OCI-LY3 (cell line): ENCODE measurements around the gene ITSN2.

Experiments
- H2AFZ ChIP-seq: fragments of 200-600, 300-600 bp; shearing (Covaris generic); 2 replicates; pipeline ENCODE4 v1.6.0; 2014; ENCODE audit warnings: antibody characterized with exemption, low read depth, low read length
- H3K27ac ChIP-seq: fragments of 200-600, 300-600 bp; sonication (generic); 2 replicates; pipeline ENCODE4 v1.5.1; 2014; ENCODE audit warnings: mild to moderate bottlenecking, low read length, moderate library complexity, mixed read lengths
- H3K27me3 ChIP-seq: fragments of 200-600, 300-600 bp; sonication (generic); 2 replicates; pipeline ENCODE4 v1.6.1; 2014; ENCODE audit warnings: low read depth, low read length, mixed read lengths
- H3K36me3 ChIP-seq: fragments of 200-600, 300-600 bp; sonication (generic); replicated peaks from 2 replicates; pipeline ENCODE3; 2014; ENCODE audit warnings: low read depth, low read length, mixed read lengths
- H3K4me1 ChIP-seq: fragments of 300-600, 200-600 bp; sonication (generic); 2 replicates; pipeline ENCODE4 v1.6.1; 2014; ENCODE audit warnings: low read length, mixed read lengths
- H3K4me2 ChIP-seq: fragments of 200-600, 300-600 bp; sonication (generic); 2 replicates; pipeline ENCODE4 v1.6.1; 2014; ENCODE audit warnings: low read length, mixed read lengths
- H3K4me3 ChIP-seq: fragments of 300-600, 200-600 bp; sonication (generic); 2 replicates; pipeline ENCODE4 v1.5.1; 2014; ENCODE audit warnings: antibody characterized with exemption, mild to moderate bottlenecking, low read length, moderate library complexity
- H3K79me2 ChIP-seq: fragments of 300-600, 200-600 bp; shearing (Covaris generic); 2 replicates; pipeline ENCODE4 v1.6.1; 2014; ENCODE audit warnings: mild to moderate bottlenecking, low read length, mixed read lengths
- H3K9ac ChIP-seq: fragments of 300-600, 200-600 bp; shearing (Covaris generic); 2 replicates; pipeline ENCODE4 v1.6.0; 2014; ENCODE audit warnings: mild to moderate bottlenecking, low read length, moderate library complexity
- H3K9me3 ChIP-seq: fragments of 200-600, 300-600 bp; shearing (Covaris generic); 2 replicates; pipeline ENCODE4 v1.6.1; 2014; ENCODE audit warnings: low read length, mixed read lengths; ENCODE audit not compliant: insufficient read depth
- H4K20me1 ChIP-seq: fragments of 200-600, 300-600 bp; sonication (generic); 2 replicates; pipeline ENCODE4 v1.6.1; 2016; ENCODE audit warnings: low read length, mixed read lengths; ENCODE audit not compliant: insufficient read depth
- EZH2phosphoT487 ChIP-seq: fragments of 200-600 bp; shearing (Covaris generic); IDR thresholded peaks from 2 replicates; pipeline ENCODE4 v1.6.1; 2018; ENCODE audit warnings: antibody characterized with exemption, mixed run types, low read depth
- TF ChIP-seq, protein P1 (sequence below): fragments of 200-600, 300-600 bp; sonication (generic); IDR thresholded peaks from 2 replicates; pipeline ENCODE4 v1.5.1; 2014; ENCODE audit warnings: antibody characterized with exemption, low read length, low read depth

Gene ITSN2

DNA sequence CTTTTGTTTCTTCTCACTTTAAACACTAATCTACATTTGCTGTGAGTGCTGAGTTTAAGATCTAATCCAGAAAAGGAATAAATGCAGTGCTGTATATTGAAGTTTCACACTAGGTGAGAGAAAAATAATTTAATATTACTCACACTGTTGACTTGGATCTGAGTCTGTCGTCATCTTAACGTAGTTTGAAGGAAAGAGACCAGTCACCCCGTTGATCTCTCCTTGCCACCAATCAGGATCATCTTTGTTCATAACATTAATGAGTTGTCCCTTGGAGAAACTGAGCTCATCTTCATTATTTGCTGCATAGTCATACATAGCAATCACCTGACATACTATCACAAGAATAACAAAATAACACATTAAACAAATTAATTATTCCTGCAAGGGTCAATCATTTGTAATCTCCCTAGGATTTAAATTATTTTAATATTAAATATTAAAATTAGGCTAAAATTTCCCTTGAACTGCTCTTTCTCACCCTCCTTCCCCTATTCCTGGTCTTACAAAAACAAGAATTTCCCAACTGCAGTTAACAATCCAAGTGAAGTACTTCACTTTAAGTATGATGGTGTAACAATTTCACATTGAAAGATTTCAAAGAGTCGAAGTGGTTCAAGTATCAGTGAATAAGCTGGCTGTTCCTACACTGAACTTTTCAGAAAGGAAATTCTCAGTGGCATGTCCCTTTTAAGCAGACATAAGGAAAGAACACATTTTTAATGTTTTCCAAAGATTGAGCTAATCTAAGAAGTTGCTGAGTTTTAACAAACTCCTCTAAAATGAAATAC is 114.2 kb downstream of the ITSN2 start:
- Histone ChIP-seq H3K27ac (no peak overlapping the region), H3K79me2 (no peaks in the 10 kb centered on the region), H3K36me3 (peaks cover 11% of the 10 kb centered on the region), H3K4me3 (no peak overlapping the region), H3K9me3 (no peaks in the 10 kb centered on the region), H2AFZ (no peak overlapping the region), H3K4me2 (no peak overlapping the region), H3K4me1 (no peaks in the 10 kb centered on the region), H3K9ac (no peak overlapping the region), H4K20me1 (no peaks in the 10 kb centered on the region), H3K27me3 (no peaks in the 10 kb centered on the region)
- TF ChIP-seq, protein P1, sequence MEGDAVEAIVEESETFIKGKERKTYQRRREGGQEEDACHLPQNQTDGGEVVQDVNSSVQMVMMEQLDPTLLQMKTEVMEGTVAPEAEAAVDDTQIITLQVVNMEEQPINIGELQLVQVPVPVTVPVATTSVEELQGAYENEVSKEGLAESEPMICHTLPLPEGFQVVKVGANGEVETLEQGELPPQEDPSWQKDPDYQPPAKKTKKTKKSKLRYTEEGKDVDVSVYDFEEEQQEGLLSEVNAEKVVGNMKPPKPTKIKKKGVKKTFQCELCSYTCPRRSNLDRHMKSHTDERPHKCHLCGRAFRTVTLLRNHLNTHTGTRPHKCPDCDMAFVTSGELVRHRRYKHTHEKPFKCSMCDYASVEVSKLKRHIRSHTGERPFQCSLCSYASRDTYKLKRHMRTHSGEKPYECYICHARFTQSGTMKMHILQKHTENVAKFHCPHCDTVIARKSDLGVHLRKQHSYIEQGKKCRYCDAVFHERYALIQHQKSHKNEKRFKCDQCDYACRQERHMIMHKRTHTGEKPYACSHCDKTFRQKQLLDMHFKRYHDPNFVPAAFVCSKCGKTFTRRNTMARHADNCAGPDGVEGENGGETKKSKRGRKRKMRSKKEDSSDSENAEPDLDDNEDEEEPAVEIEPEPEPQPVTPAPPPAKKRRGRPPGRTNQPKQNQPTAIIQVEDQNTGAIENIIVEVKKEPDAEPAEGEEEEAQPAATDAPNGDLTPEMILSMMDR = no peak
- no peak for TF ChIP-seq EZH2phosphoT487

DNA sequence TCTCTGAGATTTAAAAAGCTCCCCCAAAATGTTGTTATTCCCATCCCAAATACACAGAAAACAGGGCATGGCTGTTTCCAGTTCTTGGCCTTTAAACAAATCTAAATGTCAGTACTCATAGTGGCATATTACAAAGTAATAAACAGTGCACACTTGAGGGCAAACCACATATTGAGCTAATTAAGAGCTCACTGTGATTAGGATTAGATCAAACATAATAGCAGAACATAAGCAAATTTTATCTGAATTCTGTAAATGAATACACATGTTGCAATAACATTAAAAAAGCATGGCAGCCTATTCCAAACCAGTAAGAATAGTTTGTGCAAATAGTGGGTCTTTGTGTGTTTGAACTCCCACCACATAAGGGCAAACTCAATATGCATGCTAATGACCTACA is 118.8 kb downstream of the ITSN2 start:
- Histone ChIP-seq H3K9me3 (no peaks in the 10 kb centered on the region), H3K79me2 (no peaks in the 10 kb centered on the region), H3K27me3 (no peaks in the 10 kb centered on the region), H3K4me1 (no peaks in the 10 kb centered on the region), H3K4me2 (no peak overlapping the region), H3K9ac (no peak overlapping the region), H2AFZ (no peak overlapping the region), H3K36me3 (peaks cover 3% of the 10 kb centered on the region), H3K27ac (no peak overlapping the region), H3K4me3 (no peak overlapping the region), H4K20me1 (no peaks in the 10 kb centered on the region)
- TF ChIP-seq, protein P1 = no peak
- no peak for TF ChIP-seq EZH2phosphoT487

- H3K27ac ChIP-seq = no peak overlapping the region
- no peak overlapping the region for H2AFZ ChIP-seq
- H3K4me1 ChIP-seq = no peaks in the 10 kb centered on the region
- H3K79me2 ChIP-seq = no peaks in the 10 kb centered on the region
- no peak overlapping the region for H3K4me2 ChIP-seq
- H3K36me3 ChIP-seq = no peaks in the 10 kb centered on the region
- no peaks in the 10 kb centered on the region for H3K27me3 ChIP-seq
- no peaks in the 10 kb centered on the region for H4K20me1 ChIP-seq
- H3K9ac ChIP-seq = no peak overlapping the region
- TF ChIP-seq, protein P1 = no peak
- TF ChIP-seq EZH2phosphoT487 = no peak
- no peak overlapping the region for H3K4me3 ChIP-seq
- H3K9me3 ChIP-seq = no peaks in the 10 kb centered on the region
Measured at GRCh38 chr2:24239553-24239952, 120.8 kb downstream of the ITSN2 start.

DNA sequence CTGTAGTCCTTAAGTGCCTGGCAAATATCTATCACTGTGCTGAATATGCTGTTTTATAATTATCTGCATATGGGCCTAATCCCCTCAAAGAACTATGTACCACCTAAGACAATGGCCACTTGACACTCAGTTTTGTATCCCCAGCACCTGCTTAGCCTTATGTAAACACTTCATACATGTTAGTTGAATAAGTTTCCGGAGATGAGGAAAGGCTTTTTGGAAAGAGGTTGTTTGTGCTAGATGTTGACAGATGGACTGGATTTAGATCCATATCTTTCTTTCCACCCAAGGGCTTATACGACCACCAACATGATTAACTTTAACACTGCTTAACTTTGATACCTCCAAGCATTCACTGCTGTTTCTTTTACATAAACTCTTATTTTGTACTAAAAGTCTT is 122.2 kb downstream of the ITSN2 start:
- H3K79me2 ChIP-seq = no peaks in the 10 kb centered on the region
- H2AFZ ChIP-seq = no peak overlapping the region
- no peaks in the 10 kb centered on the region for H3K4me1 ChIP-seq
- H3K36me3 ChIP-seq = no peaks in the 10 kb centered on the region
- H3K4me3 ChIP-seq = no peak overlapping the region
- H3K4me2 ChIP-seq = no peak overlapping the region
- no peak overlapping the region for H3K9ac ChIP-seq
- no peaks in the 10 kb centered on the region for H3K9me3 ChIP-seq
- TF ChIP-seq, protein P1 = no peak
- no peak for TF ChIP-seq EZH2phosphoT487
- H3K27me3 ChIP-seq = no peaks in the 10 kb centered on the region
- no peak overlapping the region for H3K27ac ChIP-seq
- no peaks in the 10 kb centered on the region for H4K20me1 ChIP-seq
